Heart left ventricle (tissue), 13 donors: Measurements from ENCODE around the gene CCBE1.

Source experiments
- POLR2A ChIP-seq, 2 donors: fragments of 450-650 bp; IDR thresholded peaks; one replicate each; pipeline ENCODE4 v1.6.1; 2017; ENCODE audit warnings: antibody characterized with exemption in 2 of 2, mild to moderate bottlenecking in 2 of 2, moderate library complexity in 2 of 2
- TF ChIP-seq, protein P1 (sequence below), 12 donors: fragments of 200-600 bp; sonication (generic) in 4 of 12; IDR thresholded peaks; one replicate each; pipeline versions ENCODE4 v1.5.0 to v1.8.0; 2018 to 2022; ENCODE audit warnings: antibody characterized with exemption in 12 of 12, mild to moderate bottlenecking in 5 of 12
- donor health status: ischemic (EF 13 %, LVEDD 7.1; RV severe dilation, severe dysfunction).
- donor health status: DM: no; HTN: yes; CAD: no.
- donor health status: DM: no; HTN: no; CAD: no.
- donor health status: ischemic (EF 25% LVEDD 6.9; RV normal size, moderate dysfunction).
- donor health status: ischemic (EF 25% LVEDD 5.7; RV mildly dilated, moderate dysfunction).
- donor health status: ischemic (EF 35%, LVEDD 5.7; RV mildly dilated, moderate dysfunction).
- donor health status: nonischemic (EF 11% LVEDD 7.7; RV severe dilation, severe dysfunction).
- donor health status: DM: yes; HTN: yes; CAD: no.
- donor health status: PGD.
- donor health status: ischemic (EF 29% LVEDD 5.4; RV normal size, mild dysfunction).
- donor health status: nonischemic (EF 23%, LVEDD 6.1; RV moderate dilation, normal function).

DNA sequence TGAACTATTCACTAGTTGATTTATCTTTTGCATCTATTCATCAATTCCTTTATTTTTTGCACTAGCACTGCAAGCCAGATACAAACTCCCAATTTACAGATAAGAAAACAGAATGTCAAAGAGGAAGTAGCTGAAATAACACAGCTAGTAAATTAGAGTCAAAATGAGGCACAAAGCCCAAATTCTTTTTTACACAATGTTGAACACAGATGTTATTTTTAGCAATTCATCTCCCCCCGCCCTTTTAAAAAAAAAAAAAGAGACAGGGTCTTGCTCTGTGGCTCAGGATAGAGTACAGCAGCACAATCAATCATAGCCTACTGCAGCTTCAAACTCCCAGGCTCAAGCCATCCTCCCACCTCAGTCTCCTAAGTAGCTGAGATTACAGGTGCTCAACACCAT lies 127.8 kb downstream of the CCBE1 start:
- TF ChIP-seq, protein P1, sequence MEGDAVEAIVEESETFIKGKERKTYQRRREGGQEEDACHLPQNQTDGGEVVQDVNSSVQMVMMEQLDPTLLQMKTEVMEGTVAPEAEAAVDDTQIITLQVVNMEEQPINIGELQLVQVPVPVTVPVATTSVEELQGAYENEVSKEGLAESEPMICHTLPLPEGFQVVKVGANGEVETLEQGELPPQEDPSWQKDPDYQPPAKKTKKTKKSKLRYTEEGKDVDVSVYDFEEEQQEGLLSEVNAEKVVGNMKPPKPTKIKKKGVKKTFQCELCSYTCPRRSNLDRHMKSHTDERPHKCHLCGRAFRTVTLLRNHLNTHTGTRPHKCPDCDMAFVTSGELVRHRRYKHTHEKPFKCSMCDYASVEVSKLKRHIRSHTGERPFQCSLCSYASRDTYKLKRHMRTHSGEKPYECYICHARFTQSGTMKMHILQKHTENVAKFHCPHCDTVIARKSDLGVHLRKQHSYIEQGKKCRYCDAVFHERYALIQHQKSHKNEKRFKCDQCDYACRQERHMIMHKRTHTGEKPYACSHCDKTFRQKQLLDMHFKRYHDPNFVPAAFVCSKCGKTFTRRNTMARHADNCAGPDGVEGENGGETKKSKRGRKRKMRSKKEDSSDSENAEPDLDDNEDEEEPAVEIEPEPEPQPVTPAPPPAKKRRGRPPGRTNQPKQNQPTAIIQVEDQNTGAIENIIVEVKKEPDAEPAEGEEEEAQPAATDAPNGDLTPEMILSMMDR (IDR thresholded peaks at IDR 0.05): no peak
- no peak for TF ChIP-seq POLR2A (IDR thresholded peaks at IDR 0.05)
